Kidney (tissue), 14 donors: ENCODE data around the gene FAU. TPM values are rescaled to one million over a fixed set of nuclear protein-coding genes. Genes with fewer than 3 reads are reported as not detected.

ENCODE experiments used
- DNase-seq, 5 donors: peaks; one replicate each; pipeline ENCODE4 v3.0.0-alpha.2; 2013 to 2020
- FAIRE-seq: peaks from 2 replicates; lab custom pipeline; 2012; peaks lifted over from hg19 to GRCh38; lab: Jason Lieb, UNC
- H3K27ac ChIP-seq, 2 donors: one replicate each; pipeline ENCODE4 v1.7.0; 2013; ENCODE audit warnings: low read depth in 2 of 2, low read length in 2 of 2, inconsistent platforms in 1 of 2
- H3K27me3 ChIP-seq: one replicate; pipeline ENCODE4 v1.7.1; 2013; ENCODE audit warnings: low read length, inconsistent platforms; ENCODE audit not compliant: control insufficient read depth, insufficient read depth
- H3K36me3 ChIP-seq, 3 donors: one replicate each; pipeline versions ENCODE4 v1.7.0 to v1.7.1; 2013; ENCODE audit warnings: low read length in 3 of 3, control low read depth in 1 of 3, inconsistent platforms in 1 of 3; ENCODE audit not compliant: insufficient read depth in 3 of 3, control insufficient read depth in 2 of 3
- H3K4me1 ChIP-seq, 3 donors: one replicate each; pipeline versions ENCODE4 v1.7.0 to v1.7.1; 2013; ENCODE audit warnings: low read length in 3 of 3, inconsistent platforms in 1 of 3, low read depth in 1 of 3; ENCODE audit not compliant: control insufficient read depth in 2 of 3, insufficient read depth in 2 of 3
- H3K4me3 ChIP-seq, 3 donors: one replicate each; pipeline versions ENCODE4 v1.7.0 to v1.8.1; 2013; ENCODE audit warnings: low read length in 3 of 3, control low read depth in 1 of 3, inconsistent platforms in 1 of 3
- H3K9ac ChIP-seq, 3 donors: one replicate each; pipeline versions ENCODE4 v1.7.0 to v1.7.1; 2013; ENCODE audit warnings: low read length in 3 of 3, control low read depth in 1 of 3, inconsistent platforms in 1 of 3
- H3K9me3 ChIP-seq, 3 donors: one replicate each; pipeline versions ENCODE4 v1.7.0 to v1.7.1; 2013; ENCODE audit warnings: low read length in 3 of 3, control low read depth in 1 of 3, inconsistent platforms in 1 of 3; ENCODE audit not compliant: control insufficient read depth in 2 of 3, insufficient read depth in 1 of 3
- CTCF ChIP-seq: IDR thresholded peaks from 3 replicates; pipeline ENCODE4 v1.5.1; 2012; ENCODE audit warnings: mild to moderate bottlenecking, moderate library complexity, borderline replicate concordance; ENCODE audit not compliant: insufficient read depth; ENCODE audit errors: extremely low read depth
- intact Hi-C: fragments of 100-400 bp; cut with DNase I; formaldehyde crosslinking; loops from one replicate; pipeline ENCODE4 v1.11.1; 2022
- polyA plus RNA-seq: library from polyadenylated mRNA; stranded (reverse); fragments of 350-450 nt; fragmentation: Illumina TruSeq; extraction: RNeasy Lipid Tissue Mini Kit (QIAGEN cat#74804); gene quantifications from one replicate; pipeline ENCODE4 v1.2.3, GENCODE V29; 2014; ENCODE audit warnings: low read depth, low replicate concordance; ENCODE audit not compliant: insufficient read depth
- total RNA-seq: library from RNA; stranded (reverse); fragmentation: NEBNext Ultra II Directional; extraction: Animal tissue kit (Norgen Biotek cat#: 25700); gene quantifications from one replicate; pipeline ENCODE4 v1.2.1, GENCODE V29; 2021
- donor health status: control.
- donor health status: control.
- donor health status: control.
- donor health status: control.
- donor health status: control.
- donor health status: DM: yes; HTN: yes; CAD: no.
- donor health status: Normal renal cell carcinoma (clear cell type).

Gene FAU
- total and polyA plus RNA-seq, 2 donors from 2014 or later: 794 to 927 TPM

DNA sequence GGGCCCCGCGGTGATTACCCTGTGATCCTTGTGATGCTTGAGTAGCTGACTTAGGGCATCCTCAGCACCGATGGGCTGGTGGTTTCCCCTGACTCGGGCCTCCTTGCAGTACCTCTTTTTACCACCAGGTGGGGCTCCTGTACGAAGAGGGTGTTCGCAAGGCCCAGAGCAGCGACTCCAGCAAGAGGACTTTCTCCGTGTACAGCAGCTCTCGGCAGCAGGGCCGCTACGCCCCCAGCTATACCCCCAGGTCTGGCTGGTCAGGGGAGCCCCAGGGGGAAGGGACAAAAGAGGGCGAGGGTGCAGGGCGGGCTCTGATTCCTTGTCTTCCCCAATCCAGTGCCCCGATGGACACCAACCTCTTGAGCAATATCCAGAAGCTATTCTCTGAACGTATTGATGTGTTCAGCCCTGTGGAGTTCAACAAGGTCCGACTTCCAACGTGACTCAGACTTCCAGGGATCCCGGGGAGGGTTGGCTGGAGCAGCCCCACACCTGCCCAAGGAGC is 11.5 kb downstream of the FAU start:
- Histone ChIP-seq H3K9me3 (no peaks in the 10 kb centered on the region), H3K36me3 (peaks cover 0 to 2% (median 0%) of the 10 kb centered on the region in 3 donors), H3K27ac (no peak overlapping the region), H3K4me3 (no peak overlapping the region), H3K27me3 (no peaks in the 10 kb centered on the region), H3K9ac (peak overlapping the region in 1 of 3 donors; percentile 55), H3K4me1 (peaks cover 0 to 30% (median 4%) of the 10 kb centered on the region in 3 donors)
- no peak for FAIRE-seq
- intact Hi-C loops: no loop called here
- peak; percentile 100 for TF ChIP-seq CTCF
- peak; percentile 90 to 94 (median 92) for DNase-seq

- Histone ChIP-seq H3K9me3 (no peaks in the 10 kb centered on the region), H3K4me1 (peaks cover 0 to 28% (median 4%) of the 10 kb centered on the region in 3 donors), H3K4me3 (no peak overlapping the region), H3K27ac (no peak overlapping the region), H3K9ac (no peak overlapping the region), H3K36me3 (peaks cover 0 to 4% (median 0%) of the 10 kb centered on the region in 3 donors), H3K27me3 (no peaks in the 10 kb centered on the region)
- TF ChIP-seq CTCF: no peak
- intact Hi-C loops: no loop called here
- DNase-seq: peak in 1 of 5 donors; percentile 72
- FAIRE-seq: no peak
Observed at GRCh38 chr11:65109231-65110198, 12.4 kb downstream of the FAU start.

DNA sequence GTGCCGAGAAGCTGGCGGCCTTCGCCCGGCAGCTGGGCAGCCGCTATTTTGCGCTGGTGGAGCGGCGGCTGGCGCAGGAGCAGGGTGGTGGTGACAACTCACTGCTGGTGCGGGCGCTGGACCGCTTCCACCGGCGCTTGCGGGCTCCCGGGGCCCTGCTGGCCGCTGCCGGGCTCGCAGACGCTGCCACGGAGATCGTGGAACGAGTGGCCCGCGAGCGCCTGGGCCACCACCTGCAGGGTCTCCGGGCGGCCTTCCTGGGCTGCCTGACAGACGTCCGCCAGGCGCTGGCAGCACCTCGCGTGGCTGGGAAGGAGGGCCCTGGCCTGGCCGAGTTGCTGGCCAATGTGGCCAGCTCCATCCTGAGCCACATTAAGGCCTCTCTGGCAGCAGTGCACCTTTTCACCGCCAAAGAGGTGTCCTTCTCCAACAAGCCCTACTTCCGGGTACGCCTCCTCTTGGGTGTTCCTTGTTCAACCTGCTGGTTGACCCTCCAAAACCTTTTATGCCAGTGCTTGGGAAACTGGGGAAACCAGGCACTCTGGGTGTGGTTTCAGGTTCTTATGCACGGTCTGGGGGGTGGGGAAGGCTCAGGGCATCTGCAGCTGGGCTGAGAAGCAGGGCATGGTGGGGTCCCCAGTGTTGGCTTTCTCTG is 13.3 kb downstream of the FAU start:
- Histone ChIP-seq H3K4me1 (peaks cover 0 to 20% (median 4%) of the 10 kb centered on the region in 3 donors), H3K36me3 (peaks cover 0 to 4% (median 0%) of the 10 kb centered on the region in 3 donors), H3K9me3 (no peaks in the 10 kb centered on the region), H3K27ac (no peak overlapping the region), H3K4me3 (no peak overlapping the region), H3K9ac (no peak overlapping the region), H3K27me3 (no peaks in the 10 kb centered on the region)
- FAIRE-seq: no peak
- TF ChIP-seq CTCF: no peak
- intact Hi-C loops: no loop called here
- DNase-seq: peak in 1 of 5 donors; percentile 53
